SK-N-SH (cell line): Measurements from ENCODE around the gene CPXM1. TPM values are rescaled to one million over a fixed set of nuclear protein-coding genes. Genes with fewer than 3 reads are reported as not detected.
A peak's percentile ranks its signal among the peaks of the same experiment; 100 is the strongest.

Experiments
- CTCF ChIA-PET: fragments of 300-600, 350-600 bp; formaldehyde crosslinking; extraction: SDS; loops from one replicate; lab custom pipeline; 2021; lab: Yijun Ruan, JAX
- POLR2A ChIA-PET: fragments of 350-600 bp; sonication (Branson Sonifier 250); formaldehyde crosslinking; extraction: SDS; loops from one replicate; lab custom pipeline; 2020; ENCODE audit warnings: antibody characterized with exemption, inconsistent platforms; lab: Yijun Ruan, JAX
- DNase-seq: peaks from one replicate; pipeline ENCODE4 v3.0.0; 2012
- H2AFZ ChIP-seq: fragments of 200-600 bp; sonication (generic); 2 replicates; pipeline ENCODE4 v1.8.1; 2016; ENCODE audit warnings: antibody characterized with exemption, mild to moderate bottlenecking, low read depth
- H3F3A ChIP-seq: fragments of 200-600 bp; sonication (generic); replicated peaks from 2 replicates; pipeline ENCODE3; 2016; ENCODE audit warnings: antibody characterized with exemption, mild to moderate bottlenecking; ENCODE audit not compliant: insufficient read depth
- H3K27ac ChIP-seq, 2 experiments: fragments of 200-500 bp in 1 of 2; fragments of 200-600 bp in 1 of 2; sonication (Bioruptor generic) in 1 of 2; sonication (generic), shearing (Covaris generic) in 1 of 2; 2 replicates each; pipeline versions ENCODE4 v1.5.1 to v1.6.1; 2014 to 2016; ENCODE audit warnings: low read depth in 2 of 2, inconsistent platforms in 1 of 2, low read length in 1 of 2, mild to moderate bottlenecking in 1 of 2, mixed read lengths in 1 of 2
- H3K27me3 ChIP-seq: fragments of 200-600 bp; sonication (generic), shearing (Covaris generic); 2 replicates; pipeline ENCODE4 v1.6.1; 2016; ENCODE audit warnings: mixed run types; ENCODE audit not compliant: insufficient read depth
- H3K36me3 ChIP-seq, 2 experiments: fragments of 200-500 bp in 1 of 2; fragments of 200-600 bp in 1 of 2; sonication (Bioruptor generic) in 1 of 2; sonication (generic) in 1 of 2; replicated peaks in 1 of 2; 2 replicates each; pipeline versions ENCODE3 to v1.5.1; 2014 to 2016; ENCODE audit warnings: low read length in 1 of 2, mild to moderate bottlenecking in 1 of 2; ENCODE audit not compliant: insufficient read depth in 2 of 2, control insufficient read depth in 1 of 2
- H3K4me1 ChIP-seq, 2 experiments: fragments of 200-500 bp in 1 of 2; fragments of 200-600 bp in 1 of 2; sonication (Bioruptor generic) in 1 of 2; sonication (generic), shearing (Covaris generic) in 1 of 2; 2 replicates each; pipeline versions ENCODE4 v1.5.1 to v1.6.1; 2014 to 2016; ENCODE audit warnings: low read depth in 1 of 2, low read length in 1 of 2, mixed run types in 1 of 2; ENCODE audit not compliant: insufficient read depth in 2 of 2, control insufficient read depth in 1 of 2
- H3K4me2 ChIP-seq: fragments of 200-600 bp; sonication (generic), shearing (Covaris generic); 2 replicates; pipeline ENCODE4 v1.6.1; 2017; ENCODE audit warnings: mixed run types
- H3K4me3 ChIP-seq, 2 experiments: fragments of 200-500 bp in 1 of 2; fragments of 200-600 bp in 1 of 2; sonication (Bioruptor generic) in 1 of 2; sonication (generic), shearing (Covaris generic) in 1 of 2; 2 replicates each; pipeline versions ENCODE4 v1.5.1 to v1.8.1; 2014 to 2016; ENCODE audit warnings: low read depth in 2 of 2, inconsistent platforms in 1 of 2, low read length in 1 of 2, mild to moderate bottlenecking in 1 of 2, mixed read lengths in 1 of 2, moderate library complexity in 1 of 2
- H3K79me2 ChIP-seq: fragments of 200-600 bp; sonication (generic); 2 replicates; pipeline ENCODE4 v1.8.1; 2017; ENCODE audit warnings: mild to moderate bottlenecking; ENCODE audit not compliant: insufficient read depth
- H3K9ac ChIP-seq: fragments of 200-600 bp; sonication (generic); 2 replicates; pipeline ENCODE4 v1.6.1; 2017; ENCODE audit warnings: mixed run types
- H3K9me2 ChIP-seq: fragments of 200-600 bp; sonication (generic); 2 replicates; pipeline ENCODE4 v1.6.1; 2017; ENCODE audit warnings: mixed run types
- H3K9me3 ChIP-seq: fragments of 200-600 bp; sonication (generic); 2 replicates; pipeline ENCODE4 v1.6.1; 2017; ENCODE audit warnings: mixed run types, mild to moderate bottlenecking, moderate library complexity
- H4K20me1 ChIP-seq: fragments of 200-600 bp; sonication (generic); 2 replicates; pipeline ENCODE4 v1.6.1; 2017; ENCODE audit warnings: mild to moderate bottlenecking, mixed run types; ENCODE audit not compliant: insufficient read depth
- ELF1 ChIP-seq: IDR thresholded peaks from 2 replicates; pipeline ENCODE4 v1.4.0; 2012
- EP300 ChIP-seq, 2 experiments: IDR thresholded peaks; 2 replicates each; pipeline versions ENCODE4 v1.4.0 to v1.6.1; 2012; ENCODE audit warnings: borderline replicate concordance in 1 of 2, low read depth in 1 of 2, low read length in 1 of 2
- FOXJ3 ChIP-seq: sonication (generic); formaldehyde crosslinking; IDR thresholded peaks from 2 replicates; pipeline ENCODE4 v1.5.1; 2020; ENCODE audit warnings: mild to moderate bottlenecking, missing genetic modification reagents
- FOXM1 ChIP-seq: IDR thresholded peaks from 2 replicates; pipeline ENCODE4 v1.4.0; 2012; ENCODE audit warnings: low read depth, mild to moderate bottlenecking
- POLR2AphosphoS5 ChIP-seq: IDR thresholded peaks from 2 replicates; pipeline ENCODE4 v1.6.1; 2012; ENCODE audit warnings: low read depth, low read length
- RAD21 ChIP-seq: IDR thresholded peaks from 2 replicates; pipeline ENCODE4 v1.6.1; 2012; ENCODE audit warnings: mild to moderate bottlenecking, low read length
- RCOR1 ChIP-seq: fragments of 150-350 bp; IDR thresholded peaks from 2 replicates; pipeline ENCODE4 v1.6.1; 2017; ENCODE audit warnings: antibody characterized with exemption, low read length
- SIN3A ChIP-seq: IDR thresholded peaks from 2 replicates; pipeline ENCODE4 v1.6.1; 2012; ENCODE audit warnings: low read depth, mild to moderate bottlenecking, low read length, moderate library complexity, borderline replicate concordance
- YY1 ChIP-seq: IDR thresholded peaks from 2 replicates; pipeline ENCODE4 v1.4.0; 2012; ENCODE audit warnings: low read depth, mild to moderate bottlenecking
- whole genome bisulfite sequencing: methylation state at CpG from one replicate; pipeline ENCODE4 v1.1.6; 2017; ENCODE audit warnings: low lambda C conversion rate; 5-methylcytosine and 5-hydroxymethylcytosine counted together
- polyA plus RNA-seq, 3 experiments: library from polyadenylated mRNA; depleted of rRNA; stranded (reverse); fragments of >200 nt; gene quantifications; 2 replicates each; pipeline ENCODE4 v1.2.3, GENCODE V29; 2012
- TF ChIP-seq, protein P1 (sequence below): fragments of 150-350 bp; IDR thresholded peaks from 2 replicates; pipeline ENCODE4 v1.6.1; 2017; ENCODE audit warnings: antibody characterized with exemption, low read length, low read depth, borderline replicate concordance
- TF ChIP-seq, protein P2 (sequence below): fragments of 200-600 bp; sonication (generic); IDR thresholded peaks from 2 replicates; pipeline ENCODE4 v1.6.1; 2017; ENCODE audit warnings: antibody characterized with exemption, mild to moderate bottlenecking, moderate library complexity
- TF ChIP-seq, protein P3 (sequence below): IDR thresholded peaks from 2 replicates; pipeline ENCODE4 v1.6.1; 2012; ENCODE audit warnings: mild to moderate bottlenecking, low read depth, low read length, moderate library complexity

CPXM1 gene
- polyA plus RNA-seq, 1 of the 3 experiments (the other 2 are of a cell fraction) = 99.9 TPM

DNA sequence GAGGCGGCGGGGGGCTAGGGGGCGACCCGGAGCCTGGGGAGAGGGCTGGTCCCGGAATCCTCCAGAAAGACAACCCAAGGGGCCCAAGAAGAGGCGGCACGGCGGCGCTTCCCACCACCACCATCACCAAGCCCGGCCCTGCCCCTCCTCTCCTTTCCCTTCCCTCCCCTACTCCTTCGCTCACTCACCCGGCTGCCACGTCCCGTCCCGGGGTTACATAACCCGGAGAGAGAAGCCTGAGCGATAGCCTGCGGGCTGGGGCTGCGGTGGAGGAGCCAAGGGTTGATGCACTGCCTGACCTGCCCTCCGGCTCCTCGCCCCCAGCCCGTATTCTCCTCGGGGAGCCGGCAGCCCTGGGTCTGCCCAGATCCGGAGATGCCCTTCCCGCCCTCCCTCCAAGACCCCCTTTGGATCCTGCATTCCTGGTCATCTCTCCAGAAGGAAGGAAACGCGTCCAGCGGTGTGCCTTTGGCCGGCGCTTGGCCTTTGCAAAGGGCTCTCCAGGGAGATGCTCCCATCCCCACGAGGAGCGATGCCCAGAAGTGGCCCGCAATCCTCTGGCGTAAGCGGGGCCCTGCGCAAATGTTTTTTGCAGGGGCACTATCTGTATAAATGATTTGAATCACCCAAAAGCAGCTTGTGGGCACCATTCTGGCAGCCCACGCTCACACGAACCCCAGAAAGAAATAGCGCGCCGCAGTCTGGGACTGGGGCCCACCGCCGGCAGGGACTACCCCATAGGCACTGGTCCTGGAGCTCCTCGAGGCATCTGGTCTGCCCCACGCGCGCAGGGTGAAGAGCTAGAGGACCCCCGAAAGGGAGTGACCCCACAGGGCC lies 4.6 kb upstream of the CPXM1 start:
- H3K4me3 ChIP-seq = no peak overlapping the region
- H3K36me3 ChIP-seq = no peaks in the 10 kb centered on the region
- no peak overlapping the region for H3K4me2 ChIP-seq
- H3K27ac ChIP-seq = no peak overlapping the region
- WGBS = 74% methylated on average over 39 of the region's 49 CpGs
- CTCF ChIA-PET = no interaction called here
- H4K20me1 ChIP-seq = no peaks in the 10 kb centered on the region
- peak; percentile 25 for DNase-seq
- no peaks in the 10 kb centered on the region for H3K9me2 ChIP-seq
- POLR2A ChIA-PET = no interaction called here
- no peak overlapping the region for H3K9ac ChIP-seq
- no peaks in the 10 kb centered on the region for H3F3A ChIP-seq
- H3K4me1 ChIP-seq = peaks cover 0 to 6% of the 10 kb centered on the region in 2 experiments; a peak in 1 of 4 replicates
- no peak for TF ChIP-seq FOXJ3 (CRISPR knock-in tag)
- no peak for TF ChIP-seq YY1
- TF ChIP-seq, protein P1, sequence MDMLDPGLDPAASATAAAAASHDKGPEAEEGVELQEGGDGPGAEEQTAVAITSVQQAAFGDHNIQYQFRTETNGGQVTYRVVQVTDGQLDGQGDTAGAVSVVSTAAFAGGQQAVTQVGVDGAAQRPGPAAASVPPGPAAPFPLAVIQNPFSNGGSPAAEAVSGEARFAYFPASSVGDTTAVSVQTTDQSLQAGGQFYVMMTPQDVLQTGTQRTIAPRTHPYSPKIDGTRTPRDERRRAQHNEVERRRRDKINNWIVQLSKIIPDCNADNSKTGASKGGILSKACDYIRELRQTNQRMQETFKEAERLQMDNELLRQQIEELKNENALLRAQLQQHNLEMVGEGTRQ = no peak
- no peak for TF ChIP-seq ELF1
- no peak for TF ChIP-seq EP300 (IDR thresholded peaks at IDR 0.05; ENCODE audit: borderline replicate concordance in 1 of 2, low read depth in 1 of 2, low read length in 1 of 2)
- no peak for TF ChIP-seq RAD21
- no peak for TF ChIP-seq RCOR1
- no peak for TF ChIP-seq FOXM1
- no peak for TF ChIP-seq SIN3A
- TF ChIP-seq, protein P2, sequence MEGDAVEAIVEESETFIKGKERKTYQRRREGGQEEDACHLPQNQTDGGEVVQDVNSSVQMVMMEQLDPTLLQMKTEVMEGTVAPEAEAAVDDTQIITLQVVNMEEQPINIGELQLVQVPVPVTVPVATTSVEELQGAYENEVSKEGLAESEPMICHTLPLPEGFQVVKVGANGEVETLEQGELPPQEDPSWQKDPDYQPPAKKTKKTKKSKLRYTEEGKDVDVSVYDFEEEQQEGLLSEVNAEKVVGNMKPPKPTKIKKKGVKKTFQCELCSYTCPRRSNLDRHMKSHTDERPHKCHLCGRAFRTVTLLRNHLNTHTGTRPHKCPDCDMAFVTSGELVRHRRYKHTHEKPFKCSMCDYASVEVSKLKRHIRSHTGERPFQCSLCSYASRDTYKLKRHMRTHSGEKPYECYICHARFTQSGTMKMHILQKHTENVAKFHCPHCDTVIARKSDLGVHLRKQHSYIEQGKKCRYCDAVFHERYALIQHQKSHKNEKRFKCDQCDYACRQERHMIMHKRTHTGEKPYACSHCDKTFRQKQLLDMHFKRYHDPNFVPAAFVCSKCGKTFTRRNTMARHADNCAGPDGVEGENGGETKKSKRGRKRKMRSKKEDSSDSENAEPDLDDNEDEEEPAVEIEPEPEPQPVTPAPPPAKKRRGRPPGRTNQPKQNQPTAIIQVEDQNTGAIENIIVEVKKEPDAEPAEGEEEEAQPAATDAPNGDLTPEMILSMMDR = no peak
- TF ChIP-seq, protein P3, sequence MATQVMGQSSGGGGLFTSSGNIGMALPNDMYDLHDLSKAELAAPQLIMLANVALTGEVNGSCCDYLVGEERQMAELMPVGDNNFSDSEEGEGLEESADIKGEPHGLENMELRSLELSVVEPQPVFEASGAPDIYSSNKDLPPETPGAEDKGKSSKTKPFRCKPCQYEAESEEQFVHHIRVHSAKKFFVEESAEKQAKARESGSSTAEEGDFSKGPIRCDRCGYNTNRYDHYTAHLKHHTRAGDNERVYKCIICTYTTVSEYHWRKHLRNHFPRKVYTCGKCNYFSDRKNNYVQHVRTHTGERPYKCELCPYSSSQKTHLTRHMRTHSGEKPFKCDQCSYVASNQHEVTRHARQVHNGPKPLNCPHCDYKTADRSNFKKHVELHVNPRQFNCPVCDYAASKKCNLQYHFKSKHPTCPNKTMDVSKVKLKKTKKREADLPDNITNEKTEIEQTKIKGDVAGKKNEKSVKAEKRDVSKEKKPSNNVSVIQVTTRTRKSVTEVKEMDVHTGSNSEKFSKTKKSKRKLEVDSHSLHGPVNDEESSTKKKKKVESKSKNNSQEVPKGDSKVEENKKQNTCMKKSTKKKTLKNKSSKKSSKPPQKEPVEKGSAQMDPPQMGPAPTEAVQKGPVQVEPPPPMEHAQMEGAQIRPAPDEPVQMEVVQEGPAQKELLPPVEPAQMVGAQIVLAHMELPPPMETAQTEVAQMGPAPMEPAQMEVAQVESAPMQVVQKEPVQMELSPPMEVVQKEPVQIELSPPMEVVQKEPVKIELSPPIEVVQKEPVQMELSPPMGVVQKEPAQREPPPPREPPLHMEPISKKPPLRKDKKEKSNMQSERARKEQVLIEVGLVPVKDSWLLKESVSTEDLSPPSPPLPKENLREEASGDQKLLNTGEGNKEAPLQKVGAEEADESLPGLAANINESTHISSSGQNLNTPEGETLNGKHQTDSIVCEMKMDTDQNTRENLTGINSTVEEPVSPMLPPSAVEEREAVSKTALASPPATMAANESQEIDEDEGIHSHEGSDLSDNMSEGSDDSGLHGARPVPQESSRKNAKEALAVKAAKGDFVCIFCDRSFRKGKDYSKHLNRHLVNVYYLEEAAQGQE = no peak
- no peak for TF ChIP-seq POLR2AphosphoS5
- H3K79me2 ChIP-seq = no peaks in the 10 kb centered on the region
- no peaks in the 10 kb centered on the region for H3K9me3 ChIP-seq
- H3K27me3 ChIP-seq = no peaks in the 10 kb centered on the region
- H2AFZ ChIP-seq = no peak overlapping the region
